Endothelial cell of coronary artery (primary cell): Measurements from ENCODE around the gene DHDDS. TPM values are rescaled to one million over a fixed set of nuclear protein-coding genes. Genes with fewer than 3 reads are reported as not detected.

Source experiments
- total RNA-seq: library from RNA; depleted of rRNA; stranded (reverse); fragments of >200 nt; gene quantifications from 2 replicates; pipeline ENCODE4 v1.2.3, GENCODE V29; 2014

DHDDS gene
- total RNA-seq: 44.9 and 45.0 TPM in 2 replicates

GRCh38 chr1:26431979-26432695, at the start of gene DHDDS:
DHDDS (plus strand) TSS chr1:26432321; CDS start chr1:26432946, 625 bp downstream.

GRCh38 chr1:26410706-26411623, 21.2 kb upstream of the DHDDS start, which contains the start of gene LIN28A:
LIN28A (plus strand) TSS chr1:26410817; CDS start chr1:26410892, 75 bp downstream.

GRCh38 chr1:26472320-26472900, 40.3 kb downstream of the DHDDS start, which contains the start of gene HMGN2:
HMGN2 (plus strand) TSS chr1:26472440; CDS start chr1:26472613, 173 bp downstream.

Other genes starting within 250 kb of the DHDDS start
- not detected in 2 replicates for gene CATSPER4, start 241.7 kb upstream of the DHDDS start, total RNA-seq
- 8.3 and 10.1 TPM in 2 replicates for gene CEP85, start 198.1 kb upstream of the DHDDS start, total RNA-seq
- 24.9 and 27.4 TPM in 2 replicates for gene SH3BGRL3, start 152.2 kb upstream of the DHDDS start, total RNA-seq
- gene UBXN11, start 125.7 kb upstream of the DHDDS start, total RNA-seq: 3.1 and 4.8 TPM in 2 replicates
- gene CD52, start 114.4 kb upstream of the DHDDS start, total RNA-seq: not detected in 2 replicates
- gene CRYBG2, start 78.2 kb upstream of the DHDDS start, total RNA-seq: 0.36 TPM in 1 of 2 replicates, not detected in the other
- gene ZNF683, start 59.6 kb upstream of the DHDDS start, total RNA-seq: not detected in 2 replicates
- gene LIN28A, start 21.5 kb upstream of the DHDDS start, total RNA-seq: not detected in 2 replicates
- gene HMGN2, start 40.1 kb downstream of the DHDDS start, total RNA-seq: 127 and 208 TPM in 2 replicates
- 5.9 and 11.2 TPM in 2 replicates for gene RPS6KA1, start 97.4 kb downstream of the DHDDS start, total RNA-seq